Keratinocyte (primary cell): ENCODE results near the gene SPAG6. TPM values are rescaled to one million over a fixed set of nuclear protein-coding genes. Genes with fewer than 3 reads are reported as not detected.

Experiments used
- DNase-seq: peaks from one replicate; pipeline ENCODE4 v3.0.0-alpha.2; 2011; ENCODE audit warnings: low read depth, missing footprints, low spot score
- FAIRE-seq: peaks from 2 replicates; lab custom pipeline; 2011; peaks lifted over from hg19 to GRCh38; lab: Jason Lieb, UNC
- H2AFZ ChIP-seq: 2 replicates; pipeline ENCODE4 v1.6.0; 2012; ENCODE audit warnings: low read length, control low read depth, inconsistent platforms; ENCODE audit not compliant: control insufficient read depth
- H3K27ac ChIP-seq: 2 replicates; pipeline ENCODE4 v1.5.1; 2011; ENCODE audit warnings: low read length; ENCODE audit not compliant: control insufficient read depth, insufficient read depth
- H3K27me3 ChIP-seq: 3 replicates; pipeline ENCODE4 v1.6.0; 2011; ENCODE audit warnings: low read length; ENCODE audit not compliant: control insufficient read depth, insufficient read depth; ENCODE audit errors: extremely low read depth
- H3K36me3 ChIP-seq, 2 experiments: 2 replicates in 1 of 2; 3 replicates in 1 of 2; pipeline ENCODE4 v1.5.1; 2011; ENCODE audit warnings: low read length in 2 of 2, mild to moderate bottlenecking in 1 of 2; ENCODE audit not compliant: control insufficient read depth in 2 of 2, insufficient read depth in 2 of 2; ENCODE audit errors: extremely low read depth in 1 of 2
- H3K4me1 ChIP-seq: 3 replicates; pipeline ENCODE4 v1.5.1; 2011; ENCODE audit warnings: low read length; ENCODE audit not compliant: control insufficient read depth, insufficient read depth; ENCODE audit errors: extremely low read depth
- H3K4me2 ChIP-seq: 3 replicates; pipeline ENCODE4 v1.6.0; 2011; ENCODE audit warnings: low read depth, low read length; ENCODE audit not compliant: control insufficient read depth, insufficient read depth; ENCODE audit errors: extremely low read depth
- H3K4me3 ChIP-seq, 3 experiments: fragments of 200-600 bp in 1 of 3; sonication (generic) in 1 of 3; 2 replicates in 2 of 3; 3 replicates in 1 of 3; pipeline ENCODE4 v1.5.1; 2011 to 2016; ENCODE audit warnings: low read length in 3 of 3, mild to moderate bottlenecking in 3 of 3, control low read depth in 2 of 3, inconsistent platforms in 1 of 3, low read depth in 1 of 3, mixed read lengths in 1 of 3, mixed run types in 1 of 3, moderate library complexity in 1 of 3; ENCODE audit not compliant: control insufficient read depth in 2 of 3, insufficient read depth in 2 of 3; ENCODE audit errors: extremely low read depth in 1 of 3
- H3K79me2 ChIP-seq: 2 replicates; pipeline ENCODE4 v1.6.0; 2012; ENCODE audit warnings: low read length; ENCODE audit not compliant: control insufficient read depth, insufficient read depth
- H3K9ac ChIP-seq: 3 replicates; pipeline ENCODE4 v1.6.0; 2011; ENCODE audit warnings: low read length; ENCODE audit not compliant: control insufficient read depth, insufficient read depth; ENCODE audit errors: extremely low read depth
- H3K9me1 ChIP-seq: 3 replicates; pipeline ENCODE4 v1.6.0; 2011; ENCODE audit warnings: low read length; ENCODE audit not compliant: control insufficient read depth, insufficient read depth; ENCODE audit errors: extremely low read depth
- H3K9me3 ChIP-seq: 2 replicates; pipeline ENCODE4 v1.5.1; 2012; ENCODE audit warnings: low read depth, low read length; ENCODE audit not compliant: control insufficient read depth
- H4K20me1 ChIP-seq: 3 replicates; pipeline ENCODE4 v1.6.0; 2011; ENCODE audit warnings: low read length; ENCODE audit not compliant: control insufficient read depth, insufficient read depth; ENCODE audit errors: extremely low read depth
- EZH2 ChIP-seq: IDR thresholded peaks from one replicate; pipeline ENCODE4 v1.6.1; 2012; ENCODE audit warnings: inconsistent platforms, mild to moderate bottlenecking, low read length, moderate library complexity
- dilution Hi-C: fragments of 300-500 bp; cut with MboI; formaldehyde crosslinking; loops from one replicate; pipeline ENCODE4 v1.7.0; 2020; ENCODE audit warnings: low sequenced_read_pairs; ENCODE audit not compliant: extremely low pct_ligation_motif_present
- polyA plus RNA-seq, 5 experiments: library from polyadenylated mRNA; depleted of rRNA in 3 of 5; stranded (reverse) in 3 of 5; stranded (forward) in 1 of 5; unstranded in 1 of 5; fragments of >200 nt; gene quantifications; 1 replicate in 1 of 5; 2 replicates in 3 of 5; 3 replicates in 1 of 5; pipeline versions ENCODE4 v1.2.1 to v1.2.3, GENCODE V29; 2011 to 2012; ENCODE audit warnings: missing spikeins in 2 of 5, low read depth in 1 of 5, low replicate concordance in 1 of 5
- TF ChIP-seq, protein P1 (sequence below), 3 experiments: IDR thresholded peaks in 1 of 3; conservative IDR thresholded peaks in 1 of 3; optimal IDR thresholded peaks in 1 of 3; 2 replicates in 2 of 3; 3 replicates in 1 of 3; pipeline versions ENCODE3 to v1.5.1; 2011; ENCODE audit warnings: low read length in 3 of 3, mild to moderate bottlenecking in 3 of 3, moderate library complexity in 2 of 3, control low read depth in 1 of 3, inconsistent platforms in 1 of 3; ENCODE audit not compliant: insufficient read depth in 2 of 3; ENCODE audit errors: extremely low read depth in 1 of 3

Gene SPAG6
- polyA plus RNA-seq, 1 donor (not counting 4 experiments of a cell fraction or from before 2014, with no cell fraction given) = not detected

GRCh38 chr10:22338185-22338900 lies 7.0 kb upstream of the SPAG6 start:
- Histone ChIP-seq H3K27ac (no peak overlapping the region), H3K9ac (no peak overlapping the region), H3K36me3 (no peaks in the 10 kb centered on the region), H4K20me1 (no peaks in the 10 kb centered on the region), H3K9me1 (no peaks in the 10 kb centered on the region), H2AFZ (no peak overlapping the region), H3K79me2 (no peaks in the 10 kb centered on the region), H3K27me3 (peaks cover 75% of the 10 kb centered on the region), H3K9me3 (no peaks in the 10 kb centered on the region), H3K4me2 (no peak overlapping the region), H3K4me3 (no peak overlapping the region), H3K4me1 (peaks cover 5% of the 10 kb centered on the region)
- dilution Hi-C loops = no loop called here
- TF ChIP-seq EZH2 = peak; percentile 48
- TF ChIP-seq, protein P1, sequence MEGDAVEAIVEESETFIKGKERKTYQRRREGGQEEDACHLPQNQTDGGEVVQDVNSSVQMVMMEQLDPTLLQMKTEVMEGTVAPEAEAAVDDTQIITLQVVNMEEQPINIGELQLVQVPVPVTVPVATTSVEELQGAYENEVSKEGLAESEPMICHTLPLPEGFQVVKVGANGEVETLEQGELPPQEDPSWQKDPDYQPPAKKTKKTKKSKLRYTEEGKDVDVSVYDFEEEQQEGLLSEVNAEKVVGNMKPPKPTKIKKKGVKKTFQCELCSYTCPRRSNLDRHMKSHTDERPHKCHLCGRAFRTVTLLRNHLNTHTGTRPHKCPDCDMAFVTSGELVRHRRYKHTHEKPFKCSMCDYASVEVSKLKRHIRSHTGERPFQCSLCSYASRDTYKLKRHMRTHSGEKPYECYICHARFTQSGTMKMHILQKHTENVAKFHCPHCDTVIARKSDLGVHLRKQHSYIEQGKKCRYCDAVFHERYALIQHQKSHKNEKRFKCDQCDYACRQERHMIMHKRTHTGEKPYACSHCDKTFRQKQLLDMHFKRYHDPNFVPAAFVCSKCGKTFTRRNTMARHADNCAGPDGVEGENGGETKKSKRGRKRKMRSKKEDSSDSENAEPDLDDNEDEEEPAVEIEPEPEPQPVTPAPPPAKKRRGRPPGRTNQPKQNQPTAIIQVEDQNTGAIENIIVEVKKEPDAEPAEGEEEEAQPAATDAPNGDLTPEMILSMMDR (optimal IDR thresholded peaks at IDR 0.05 in 1 of 3, IDR thresholded peaks at IDR 0.05 in 1 of 3, conservative IDR thresholded peaks at IDR 0.05 in 1 of 3; ENCODE audit: extremely low read depth in 1 of 3, insufficient read depth in 2 of 3, low read length in 3 of 3) = no peak
- FAIRE-seq = no peak
- no peak for DNase-seq

GRCh38 chr10:22338931-22339330 lies 6.4 kb upstream of the SPAG6 start:
- Histone ChIP-seq H3K79me2 (no peaks in the 10 kb centered on the region), H3K9me1 (no peaks in the 10 kb centered on the region), H2AFZ (no peak overlapping the region), H3K9me3 (no peaks in the 10 kb centered on the region), H3K4me2 (no peak overlapping the region), H3K9ac (no peak overlapping the region), H3K36me3 (no peaks in the 10 kb centered on the region), H3K27ac (no peak overlapping the region), H3K27me3 (peaks cover 77% of the 10 kb centered on the region), H4K20me1 (no peaks in the 10 kb centered on the region), H3K4me3 (no peak overlapping the region), H3K4me1 (peaks cover 5% of the 10 kb centered on the region)
- TF ChIP-seq EZH2 = no peak
- TF ChIP-seq, protein P1 (optimal IDR thresholded peaks at IDR 0.05 in 1 of 3, IDR thresholded peaks at IDR 0.05 in 1 of 3, conservative IDR thresholded peaks at IDR 0.05 in 1 of 3; ENCODE audit: extremely low read depth in 1 of 3, insufficient read depth in 2 of 3, low read length in 3 of 3) = no peak
- no peak for DNase-seq
- dilution Hi-C loops = no loop called here
- no peak for FAIRE-seq
